NCI-H1417 (cell line): ENCODE measurements around the gene SNHG17.
"Not testable (repeated sequence)": the region's sequence is repeated elsewhere in the genome, so short reads cannot be mapped to it uniquely, and the experiment has no call there.

Experiments used
- DNase-seq, 3 experiments: peaks; one replicate each; lab custom pipeline; 2025; lab: John Stamatoyannopoulos, UW

SNHG17 gene

DNA sequence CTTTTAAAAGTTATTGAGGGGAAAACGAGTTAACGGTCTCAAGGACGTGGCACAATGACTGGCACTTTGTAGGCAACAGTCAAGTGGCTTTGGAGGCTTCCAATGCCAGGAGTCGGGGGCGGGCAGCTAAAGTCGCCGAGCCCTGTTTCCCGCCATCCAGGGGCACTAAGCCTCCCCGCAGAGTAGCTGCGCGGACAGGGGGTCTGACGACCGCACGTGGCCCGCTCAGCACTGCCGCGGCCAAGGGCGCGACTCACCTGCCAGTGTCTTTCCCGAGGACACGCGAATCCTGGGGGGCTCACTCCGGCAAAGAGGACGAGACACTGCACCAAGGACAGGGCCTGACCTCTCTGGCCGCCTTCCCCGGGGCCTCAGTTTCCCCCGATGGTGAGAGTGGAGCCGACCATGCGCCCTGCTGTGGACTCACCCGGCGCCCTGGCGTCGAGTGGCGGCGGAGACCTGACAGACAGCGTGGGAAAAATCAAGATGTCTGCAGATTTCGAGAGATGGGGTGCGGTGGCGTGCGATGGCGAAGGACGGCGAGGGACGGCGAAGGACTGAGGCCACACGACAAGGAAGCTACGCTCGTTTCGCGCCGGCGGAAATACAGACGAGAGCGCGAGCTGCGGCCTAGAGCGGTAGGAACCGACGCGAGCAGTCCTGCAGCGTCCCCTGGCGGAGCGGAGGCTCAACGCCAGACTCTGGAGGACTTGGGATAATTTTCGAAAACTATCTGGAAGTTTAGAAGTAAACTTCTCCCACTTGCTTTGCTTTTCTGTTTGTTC lies at the start of gene SNHG17:
TSS of gene SNHG17 (minus strand) at position 559 of the 785 bp plus-strand sequence.
- DNase-seq: peak; percentile 88 to 96 (median 93)

- no peak for DNase-seq
Measured at GRCh38 chr20:38479596-38479995, 44.5 kb upstream of the SNHG17 start.

DNA sequence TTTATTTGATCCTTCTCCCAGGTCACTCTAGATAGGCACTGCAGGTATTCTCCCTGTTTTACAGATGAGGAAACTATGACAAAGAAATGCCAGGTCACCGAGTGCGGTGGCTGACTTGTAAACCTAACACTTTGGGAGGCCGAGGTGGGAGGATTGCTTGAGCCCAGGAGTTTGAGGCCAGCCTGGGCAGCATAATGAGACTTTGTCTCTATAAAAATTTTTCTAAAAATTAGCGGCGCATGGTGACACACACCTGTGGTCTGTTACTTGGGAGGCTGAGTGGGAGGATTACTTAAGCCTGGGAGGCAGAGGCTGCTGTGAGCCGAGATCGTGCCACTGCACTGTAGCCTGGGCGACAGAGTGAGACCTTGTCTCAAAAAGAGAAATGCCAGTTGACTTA lies 42.6 kb upstream of the SNHG17 start:
- DNase-seq: no peak

- no peak for DNase-seq
Measured at GRCh38 chr20:38473367-38473795, 38.3 kb upstream of the SNHG17 start.

DNA sequence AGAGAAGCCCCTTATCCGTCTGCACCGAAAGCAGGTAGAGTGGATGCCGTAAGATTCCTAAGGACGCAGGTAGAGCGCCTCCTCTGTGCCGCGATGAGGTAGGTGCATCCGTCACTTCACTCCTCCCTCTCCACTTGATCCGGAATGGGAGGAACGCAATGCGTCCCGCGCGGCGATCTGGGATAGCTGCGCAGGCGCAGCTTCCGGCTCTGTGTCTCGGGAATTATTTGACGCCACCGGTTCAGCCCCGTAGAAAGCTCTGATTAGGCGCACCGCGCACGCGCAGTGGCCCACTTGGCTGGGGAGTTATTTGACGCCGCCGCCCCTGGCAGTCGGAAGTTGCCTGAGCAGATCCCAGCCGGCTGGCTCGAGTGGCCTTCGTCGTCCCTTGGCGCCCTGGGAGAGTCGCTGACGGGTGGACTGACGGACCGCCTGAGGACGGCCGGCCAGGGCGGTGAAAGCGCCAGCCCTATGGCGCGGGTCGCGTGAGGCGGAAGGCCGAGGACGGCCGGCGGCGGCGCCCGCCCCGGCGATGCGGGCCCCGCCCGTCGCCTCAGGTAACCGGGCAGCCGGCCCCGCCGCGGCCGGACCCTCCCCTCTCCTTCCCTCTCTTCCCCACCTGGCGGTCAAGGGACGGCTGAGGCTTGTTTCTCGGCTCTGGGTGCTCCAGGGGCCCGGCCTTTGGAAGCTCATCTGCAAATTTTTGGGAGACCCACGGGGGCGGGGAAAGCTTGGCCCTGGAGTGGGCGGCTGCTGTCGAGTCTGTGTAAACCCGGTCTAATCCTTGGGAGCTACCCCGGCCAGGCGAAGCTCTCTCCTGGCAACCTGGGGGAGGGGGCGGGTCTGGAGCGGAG lies 37.6 kb upstream of the SNHG17 start, which contains the start of gene RALGAPB:
TSS of gene RALGAPB (plus strand) at position 331 of the 854 bp plus-strand sequence. CDS start 15,590 bp downstream, outside the sequence.
- DNase-seq: peak; percentile 100

DNA sequence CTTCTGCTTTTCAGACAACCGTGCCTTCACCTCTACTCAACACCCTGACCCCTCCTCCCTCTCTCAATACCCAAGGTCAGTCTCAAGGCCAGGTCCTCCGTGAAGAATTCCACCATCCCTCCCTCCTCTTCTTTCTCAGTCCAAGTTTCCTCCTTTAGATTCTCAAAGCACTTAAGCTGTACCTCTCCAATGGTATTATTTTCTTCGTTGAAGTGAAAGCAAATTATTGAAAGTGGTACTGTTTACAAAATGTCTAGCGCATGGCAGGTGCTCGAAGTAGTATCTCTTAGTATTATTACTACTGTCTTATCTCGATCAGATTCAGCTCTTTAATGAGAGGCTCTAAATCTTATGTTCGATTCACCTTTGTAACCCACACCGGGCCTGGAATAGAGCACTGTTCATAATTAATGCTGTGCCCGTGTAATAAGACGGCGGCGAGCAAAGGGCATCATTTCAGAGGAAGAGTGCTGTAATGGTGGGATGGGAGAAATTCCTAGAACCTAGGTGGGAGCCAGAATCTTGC lies 36.9 kb upstream of the SNHG17 start:
- DNase-seq: peak in 1 of 3 experiments; percentile 31

DNA sequence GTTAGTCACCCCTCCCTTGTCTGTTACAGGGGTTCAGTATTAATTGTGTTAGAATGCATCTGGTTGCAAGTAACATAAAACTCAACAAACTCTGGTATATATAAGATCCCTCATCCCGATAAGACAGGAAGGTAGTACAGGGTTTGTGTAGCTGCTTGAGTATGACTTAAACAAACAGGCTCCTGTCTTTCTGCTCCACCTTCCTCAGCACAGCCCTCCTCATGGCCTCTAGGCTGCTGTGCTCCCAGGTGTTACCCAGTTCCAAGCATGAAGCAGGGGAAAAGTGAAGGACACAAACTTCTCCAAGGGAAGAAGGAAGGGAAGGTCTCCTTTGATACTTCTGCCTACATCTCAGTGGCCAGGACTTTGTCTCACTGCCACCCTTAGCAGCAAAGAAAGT lies 36.1 kb upstream of the SNHG17 start:
- DNase-seq: no peak

- DNase-seq: no peak
Measured at GRCh38 chr20:38466983-38467382, 31.9 kb upstream of the SNHG17 start.

GRCh38 chr20:38466171-38466570 lies 31.0 kb upstream of the SNHG17 start:
- no peak for DNase-seq

DNA sequence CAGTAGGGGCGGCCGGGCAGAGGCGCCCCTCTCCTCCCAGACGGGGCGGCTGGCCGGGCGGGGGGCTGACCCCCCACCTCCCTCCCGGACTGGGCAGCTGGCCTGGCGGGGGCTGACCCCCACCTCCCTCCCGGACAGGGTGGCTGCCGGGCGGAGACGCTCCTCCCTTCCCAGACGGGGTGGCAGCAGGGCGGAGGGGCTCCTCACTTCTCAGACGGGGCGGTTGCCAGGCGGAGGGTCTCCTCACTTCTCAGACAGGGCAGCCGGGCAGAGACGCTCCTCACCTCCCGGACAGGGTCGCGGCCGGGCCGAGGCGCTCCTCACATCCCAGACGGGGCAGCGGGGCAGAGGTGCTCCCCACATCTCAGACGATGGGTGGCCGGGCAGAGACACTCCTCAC lies 26.4 kb upstream of the SNHG17 start:
- DNase-seq: not testable (repeated sequence)

DNA sequence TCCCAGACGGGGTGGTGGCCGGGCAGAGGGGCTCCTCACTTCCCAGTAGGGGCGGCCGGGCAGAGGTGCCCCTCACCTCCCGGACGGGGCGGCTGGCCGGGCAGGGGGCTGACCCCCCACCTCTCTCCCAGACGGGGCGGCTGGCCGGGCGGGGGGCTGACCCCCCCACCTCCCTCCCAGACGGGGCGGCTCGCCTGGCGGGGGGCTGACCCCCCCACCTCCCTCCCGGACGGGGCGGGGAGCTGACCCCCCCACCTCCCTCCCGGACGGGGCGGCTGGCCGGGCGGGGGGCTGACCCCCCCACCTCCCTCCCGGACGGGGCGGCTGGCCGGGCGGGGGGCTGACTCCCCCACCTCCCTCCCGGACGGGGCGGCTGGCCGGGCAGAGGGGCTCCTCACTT lies 26.0 kb upstream of the SNHG17 start:
- DNase-seq: not testable (repeated sequence)

GRCh38 chr20:38460631-38461030 lies 25.5 kb upstream of the SNHG17 start:
- not testable (repeated sequence) for DNase-seq

- DNase-seq: peak; percentile 27 to 84 (median 82)
Measured at GRCh38 chr20:38460040-38460623, 25.0 kb upstream of the SNHG17 start.

- no peak for DNase-seq
Measured at GRCh38 chr20:38458314-38458713, 23.2 kb upstream of the SNHG17 start.

- no peak for DNase-seq
Measured at GRCh38 chr20:38454556-38455473, 19.7 kb upstream of the SNHG17 start.

GRCh38 chr20:38453941-38454340 lies 18.8 kb upstream of the SNHG17 start:
- peak in 1 of 3 experiments; percentile 22 for DNase-seq

GRCh38 chr20:38452880-38453624 lies 17.9 kb upstream of the SNHG17 start:
- DNase-seq: no peak

- DNase-seq: no peak
Measured at GRCh38 chr20:38450412-38450975, 15.4 kb upstream of the SNHG17 start.

DNA sequence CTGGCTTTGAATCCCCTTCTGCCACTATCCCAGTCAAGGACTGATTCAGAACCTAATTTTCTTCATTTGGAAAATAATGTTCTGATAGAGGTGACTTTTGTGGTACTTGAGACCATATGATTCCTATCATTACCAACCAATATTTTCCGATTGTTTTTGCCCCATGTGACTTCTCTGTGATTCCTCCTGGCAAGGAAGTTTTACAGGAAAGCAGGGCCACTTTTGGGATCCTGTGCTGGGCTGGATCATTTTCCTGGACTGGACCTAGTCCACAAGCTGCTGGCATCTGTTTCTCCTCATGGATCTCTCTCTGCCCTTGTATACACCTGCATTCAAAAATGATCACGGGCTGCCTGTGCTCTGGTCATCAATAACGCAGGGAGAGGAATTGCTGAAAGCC lies 13.9 kb upstream of the SNHG17 start:
- no peak for DNase-seq
